Ascending aorta (tissue), 2 donors: Measurements from ENCODE around the gene ELMO1. TPM values are rescaled to one million over a fixed set of nuclear protein-coding genes. Genes with fewer than 3 reads are reported as not detected.

Experiments
- DNase-seq, 2 donors: peaks; one replicate each; pipeline ENCODE4 v3.0.0-alpha.2; 2019; ENCODE audit warnings: low spot score in 2 of 2
- H3K27ac ChIP-seq, 2 donors: fragments of 200-600 bp; sonication (generic); one replicate each; pipeline ENCODE4 v1.5.1; 2016 to 2017; ENCODE audit warnings: mild to moderate bottlenecking in 1 of 2
- H3K27me3 ChIP-seq: fragments of 200-600 bp; sonication (generic); one replicate; pipeline ENCODE4 v1.5.1; 2017
- H3K36me3 ChIP-seq, 2 donors: fragments of 200-600 bp; sonication (generic); one replicate each; pipeline ENCODE4 v1.5.1; 2016
- H3K4me1 ChIP-seq, 2 donors: fragments of 200-600 bp; sonication (generic); one replicate each; pipeline ENCODE4 v1.5.1; 2016 to 2017; ENCODE audit warnings: mild to moderate bottlenecking in 1 of 2
- H3K4me3 ChIP-seq, 2 donors: fragments of 200-600 bp; sonication (generic); one replicate each; pipeline ENCODE4 v1.5.1; 2016 to 2017; ENCODE audit warnings: mild to moderate bottlenecking in 1 of 2
- H3K9me3 ChIP-seq, 2 donors: fragments of 200-600 bp; sonication (generic); one replicate each; pipeline ENCODE4 v1.5.1; 2016
- intact Hi-C: fragments of 100-400 bp; cut with DNase I; formaldehyde crosslinking; loops from one replicate; pipeline ENCODE4 v1.15.1; 2023
- total RNA-seq: library from RNA; depleted of rRNA; stranded (reverse); fragments of >200 nt; gene quantifications from one replicate; pipeline ENCODE4 v1.1.0, GENCODE V29; 2016
- TF ChIP-seq, protein P1 (sequence below), 3 experiments: fragments of 200-600 bp in 2 of 3; fragments of 450-650 bp in 1 of 3; sonication (generic) in 2 of 3; IDR thresholded peaks; one replicate each; pipeline ENCODE4 v1.5.1; 2016 to 2019; ENCODE audit warnings: antibody characterized with exemption in 3 of 3, mild to moderate bottlenecking in 1 of 3, moderate library complexity in 1 of 3

The ELMO1 gene
- total RNA-seq, 1 donor from 2014 or later = 40.8 TPM

DNA sequence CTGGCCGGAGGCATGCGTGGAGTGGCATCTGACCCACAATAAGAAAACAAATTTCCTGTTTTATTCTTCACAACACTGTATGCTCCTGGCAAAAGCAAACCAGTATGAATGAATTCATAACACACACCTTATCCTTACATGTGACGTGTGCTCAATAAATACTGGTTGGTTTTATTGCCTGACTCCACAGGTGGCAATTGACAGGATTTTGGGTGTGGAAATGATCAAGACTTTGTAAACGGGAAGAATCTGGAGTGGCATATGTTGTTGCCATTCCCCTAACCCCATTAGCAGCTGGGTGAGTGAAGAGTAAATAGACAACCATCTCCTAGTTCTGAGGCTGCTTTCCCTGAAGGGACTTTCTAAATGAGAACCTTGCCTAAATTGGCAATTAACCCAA is 508.8 kb downstream of the ELMO1 start:
- no peaks in the 10 kb centered on the region for H3K36me3 ChIP-seq
- TF ChIP-seq, protein P1, sequence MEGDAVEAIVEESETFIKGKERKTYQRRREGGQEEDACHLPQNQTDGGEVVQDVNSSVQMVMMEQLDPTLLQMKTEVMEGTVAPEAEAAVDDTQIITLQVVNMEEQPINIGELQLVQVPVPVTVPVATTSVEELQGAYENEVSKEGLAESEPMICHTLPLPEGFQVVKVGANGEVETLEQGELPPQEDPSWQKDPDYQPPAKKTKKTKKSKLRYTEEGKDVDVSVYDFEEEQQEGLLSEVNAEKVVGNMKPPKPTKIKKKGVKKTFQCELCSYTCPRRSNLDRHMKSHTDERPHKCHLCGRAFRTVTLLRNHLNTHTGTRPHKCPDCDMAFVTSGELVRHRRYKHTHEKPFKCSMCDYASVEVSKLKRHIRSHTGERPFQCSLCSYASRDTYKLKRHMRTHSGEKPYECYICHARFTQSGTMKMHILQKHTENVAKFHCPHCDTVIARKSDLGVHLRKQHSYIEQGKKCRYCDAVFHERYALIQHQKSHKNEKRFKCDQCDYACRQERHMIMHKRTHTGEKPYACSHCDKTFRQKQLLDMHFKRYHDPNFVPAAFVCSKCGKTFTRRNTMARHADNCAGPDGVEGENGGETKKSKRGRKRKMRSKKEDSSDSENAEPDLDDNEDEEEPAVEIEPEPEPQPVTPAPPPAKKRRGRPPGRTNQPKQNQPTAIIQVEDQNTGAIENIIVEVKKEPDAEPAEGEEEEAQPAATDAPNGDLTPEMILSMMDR (IDR thresholded peaks at IDR 0.05) = no peak
- peaks cover 21 to 38% of the 10 kb centered on the region in 2 donors for H3K9me3 ChIP-seq
- H3K4me1 ChIP-seq = no peaks in the 10 kb centered on the region
- no peak overlapping the region for H3K27ac ChIP-seq
- no peaks in the 10 kb centered on the region for H3K27me3 ChIP-seq
- no peak for DNase-seq
- intact Hi-C loops = no loop called here
- H3K4me3 ChIP-seq = no peak overlapping the region

GRCh38 chr7:36937754-36938563 is 510.7 kb downstream of the ELMO1 start:
- intact Hi-C loops = no loop called here
- Histone ChIP-seq H3K4me1 (no peaks in the 10 kb centered on the region), H3K9me3 (peaks cover 21 to 38% of the 10 kb centered on the region in 2 donors), H3K27me3 (no peaks in the 10 kb centered on the region), H3K4me3 (no peak overlapping the region), H3K36me3 (no peaks in the 10 kb centered on the region), H3K27ac (no peak overlapping the region)
- TF ChIP-seq, protein P1 (IDR thresholded peaks at IDR 0.05) = no peak
- DNase-seq = no peak

DNA sequence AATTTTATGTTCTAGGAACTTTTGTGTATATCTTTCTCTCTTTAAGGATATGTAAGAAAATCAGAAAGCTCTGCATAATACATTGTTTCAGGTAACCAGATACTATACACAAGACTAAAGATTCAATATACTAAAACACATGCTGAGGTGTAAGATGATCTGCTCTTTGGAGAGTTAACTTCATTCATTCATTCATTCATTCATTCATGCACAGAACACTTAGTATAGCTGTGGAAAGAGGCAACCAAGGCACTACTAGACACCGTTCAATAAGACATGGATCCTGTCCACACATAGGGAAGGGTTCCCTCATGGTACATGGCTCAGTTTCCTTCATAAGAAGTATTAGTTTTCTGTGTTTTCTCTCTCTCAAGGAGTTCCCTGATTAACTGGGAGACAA is 516.8 kb downstream of the ELMO1 start:
- peaks cover 6 to 11% of the 10 kb centered on the region in 2 donors for H3K9me3 ChIP-seq
- H3K27me3 ChIP-seq = no peaks in the 10 kb centered on the region
- no peak overlapping the region for H3K27ac ChIP-seq
- no peak for DNase-seq
- no peak overlapping the region for H3K4me3 ChIP-seq
- intact Hi-C loops = no loop called here
- TF ChIP-seq, protein P1 (IDR thresholded peaks at IDR 0.05) = no peak
- no peaks in the 10 kb centered on the region for H3K36me3 ChIP-seq
- no peaks in the 10 kb centered on the region for H3K4me1 ChIP-seq

GRCh38 chr7:36929791-36930190 is 518.9 kb downstream of the ELMO1 start:
- H3K4me1 ChIP-seq = no peaks in the 10 kb centered on the region
- no peaks in the 10 kb centered on the region for H3K36me3 ChIP-seq
- H3K9me3 ChIP-seq = no peaks in the 10 kb centered on the region
- TF ChIP-seq, protein P1 (IDR thresholded peaks at IDR 0.05) = no peak
- no peak overlapping the region for H3K27ac ChIP-seq
- H3K27me3 ChIP-seq = no peaks in the 10 kb centered on the region
- H3K4me3 ChIP-seq = no peak overlapping the region
- intact Hi-C loops = no loop called here
- DNase-seq = no peak

- H3K27me3 ChIP-seq = no peaks in the 10 kb centered on the region
- no peak overlapping the region for H3K4me3 ChIP-seq
- intact Hi-C loops = no loop called here
- TF ChIP-seq, protein P1 (IDR thresholded peaks at IDR 0.05) = no peak
- no peaks in the 10 kb centered on the region for H3K4me1 ChIP-seq
- H3K9me3 ChIP-seq = no peaks in the 10 kb centered on the region
- DNase-seq = no peak
- no peak overlapping the region for H3K27ac ChIP-seq
- no peaks in the 10 kb centered on the region for H3K36me3 ChIP-seq
These were observed 519.9 kb downstream of the ELMO1 start for GRCh38 chr7:36928718-36929117.
